GM23248 (cell line): Measurements from ENCODE around the gene CNIH3.

Experiments
- EZH2 ChIP-seq: fragments of 200-600 bp; sonication (generic); IDR thresholded peaks from 2 replicates; pipeline ENCODE4 v1.6.1; 2018; ENCODE audit warnings: antibody characterized with exemption, mild to moderate bottlenecking; ENCODE audit not compliant: insufficient read depth, poor library complexity, severe bottlenecking
- EZH2phosphoT487 ChIP-seq: fragments of 200-600 bp; sonication (generic); IDR thresholded peaks from 2 replicates; pipeline ENCODE4 v1.6.1; 2018; ENCODE audit warnings: antibody characterized with exemption, moderate library complexity, mild to moderate bottlenecking, low read depth; ENCODE audit not compliant: insufficient read depth

GRCh38 chr1:224713228-224713627, 97.1 kb downstream of the CNIH3 start:
- TF ChIP-seq EZH2: no peak
- no peak for TF ChIP-seq EZH2phosphoT487
